Hepatic stellate cell (primary cell): ENCODE measurements around the gene CEND1.

Source experiments
- DNase-seq: peaks from one replicate; pipeline ENCODE4 v3.0.0; 2011; ENCODE audit warnings: low spot score

CEND1 gene

GRCh38 chr11:827146-827896 lies 37.4 kb upstream of the CEND1 start:
- DNase-seq, result no peak

DNA sequence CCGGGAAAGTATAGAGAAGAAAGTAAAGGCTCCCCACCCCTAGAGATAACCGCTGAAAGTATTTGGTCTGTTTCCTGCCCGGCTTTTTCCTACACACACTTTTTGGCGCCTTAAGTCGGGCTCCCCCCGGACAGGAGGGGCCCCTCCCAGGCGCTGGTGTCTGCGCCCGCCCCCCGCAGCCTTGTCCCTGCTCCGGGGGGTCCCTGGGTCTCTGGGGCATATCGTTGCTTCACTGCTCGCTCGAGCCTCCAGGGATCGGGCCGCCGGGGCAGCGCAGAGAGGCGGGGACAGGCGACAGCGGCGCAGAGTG lies 36.9 kb upstream of the CEND1 start:
- no peak for DNase-seq

GRCh38 chr11:826227-826621 lies 36.3 kb upstream of the CEND1 start:
- no peak for DNase-seq

GRCh38 chr11:825366-826226 lies 35.7 kb upstream of the CEND1 start:
- DNase-seq, result no peak

GRCh38 chr11:824942-825341 lies 35.1 kb upstream of the CEND1 start:
- DNase-seq, result no peak

DNA sequence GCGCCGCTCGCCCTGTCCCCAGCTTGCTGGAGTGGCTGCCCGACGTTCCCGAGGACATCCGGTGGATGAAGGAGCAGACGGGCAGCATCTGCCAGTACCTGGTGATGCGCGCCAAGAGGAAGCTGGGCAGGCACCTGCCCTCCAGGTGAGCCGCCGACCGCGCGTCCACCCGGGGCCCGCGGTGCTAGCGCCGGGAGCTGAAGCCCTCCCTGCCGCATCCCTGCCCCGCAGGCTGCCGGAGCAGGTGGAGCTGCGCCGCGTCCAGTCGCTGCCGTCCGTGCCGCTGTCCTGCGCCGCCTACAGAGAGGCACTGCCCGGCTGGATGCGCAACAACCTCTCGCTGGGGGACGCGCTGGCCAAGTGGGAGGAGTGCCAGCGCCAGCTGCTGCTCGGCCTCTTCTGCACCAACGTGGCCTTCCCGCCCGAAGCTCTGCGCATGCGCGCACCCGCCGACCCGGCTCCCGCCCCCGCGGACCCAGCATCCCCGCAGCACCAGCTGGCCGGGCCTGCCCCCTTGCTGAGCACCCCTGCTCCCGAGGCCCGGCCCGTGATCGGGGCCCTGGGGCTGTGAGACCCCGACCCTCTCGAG lies 34.5 kb upstream of the CEND1 start:
- DNase-seq, result no peak

GRCh38 chr11:823441-824291 lies 33.8 kb upstream of the CEND1 start:
- DNase-seq, result no peak

- DNase-seq, result no peak
These were observed 31.9 kb upstream of the CEND1 start for GRCh38 chr11:821512-822371.

DNA sequence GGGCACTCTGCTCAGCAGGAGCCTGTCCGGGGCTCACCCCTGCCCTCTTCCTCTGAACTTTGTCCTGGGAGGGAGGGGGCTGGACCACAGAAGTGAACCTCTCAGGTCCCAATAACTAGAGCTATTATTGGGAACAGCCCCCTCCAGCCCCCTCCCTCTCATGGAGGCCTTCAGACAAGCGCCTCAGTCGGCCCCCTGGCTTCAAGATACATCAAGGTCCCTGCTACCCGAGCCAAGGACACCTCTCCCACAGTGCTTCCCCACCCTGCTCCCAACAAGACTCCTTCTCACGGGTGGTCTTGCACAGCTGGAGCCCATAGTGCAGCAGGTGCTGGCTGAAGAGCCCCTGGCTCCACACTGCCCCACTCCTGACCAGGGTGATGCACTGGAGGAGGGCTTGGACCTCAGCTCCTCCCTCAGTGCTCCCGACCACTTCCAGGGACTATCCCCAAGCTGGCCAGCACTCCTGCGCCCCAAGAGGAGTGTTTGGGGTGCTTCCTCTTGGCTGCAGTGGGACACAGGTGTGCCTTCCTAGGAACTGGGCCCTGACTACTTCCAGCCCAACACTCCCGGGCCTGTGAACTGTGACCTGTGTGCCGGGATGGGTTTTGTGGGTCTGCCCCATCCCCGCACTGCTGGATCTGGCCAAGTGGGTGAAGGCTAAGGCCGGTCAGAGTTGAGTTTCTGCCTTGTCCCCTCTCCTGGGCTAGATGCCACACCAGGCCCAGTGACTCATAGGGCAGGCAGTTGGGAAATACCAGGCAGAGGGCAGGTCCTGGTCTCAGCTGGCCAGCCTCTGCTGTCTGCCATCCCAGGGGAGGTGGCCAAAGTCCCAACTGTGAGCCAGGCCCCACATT lies 31.0 kb upstream of the CEND1 start:
- peak; percentile 89 for DNase-seq

DNA sequence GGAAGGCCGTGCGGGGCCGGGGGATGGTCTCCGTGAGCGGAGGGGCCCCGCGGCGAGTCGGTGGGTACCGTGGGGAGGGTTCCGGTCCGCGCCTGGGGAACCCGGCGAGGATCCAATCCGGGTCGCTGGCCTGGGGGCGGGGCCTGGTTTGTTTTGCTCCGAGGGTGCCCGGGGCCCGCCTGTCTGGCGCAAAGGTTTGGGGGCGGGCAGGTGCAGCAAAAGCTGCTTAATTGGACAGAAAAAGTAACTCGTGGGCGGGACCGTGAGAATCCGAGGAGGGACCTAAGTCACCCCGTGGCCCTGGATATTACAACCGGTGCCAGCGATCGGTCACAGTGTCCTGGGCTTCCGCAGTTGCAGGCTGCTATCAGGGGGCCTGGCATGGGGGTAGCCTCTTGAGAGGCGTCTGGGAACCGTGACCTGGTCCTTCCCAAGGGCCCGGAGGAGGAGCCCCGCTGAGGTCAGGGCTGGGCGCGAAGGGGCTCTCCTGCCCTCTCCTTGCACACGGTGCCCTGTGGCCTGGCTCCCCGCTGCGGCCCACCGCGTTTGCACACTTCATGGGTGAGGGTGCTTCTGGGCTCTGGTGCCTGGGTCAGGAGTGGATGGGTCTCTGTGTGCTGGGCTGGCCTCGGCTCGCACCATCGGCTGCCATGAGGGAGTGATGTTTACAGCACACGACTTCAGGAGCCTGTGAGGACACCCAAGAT lies 30.2 kb upstream of the CEND1 start:
- DNase-seq, result peak; percentile 73

GRCh38 chr11:819129-819931 lies 29.4 kb upstream of the CEND1 start:
- DNase-seq, result peak; percentile 89

GRCh38 chr11:818396-819128 lies 28.7 kb upstream of the CEND1 start, which contains the start of gene PNPLA2:
PNPLA2 (plus strand) TSS chr11:818914; CDS start chr11:819719, 805 bp downstream.
- DNase-seq, result peak; percentile 67

- DNase-seq, result no peak
These were observed 26.5 kb upstream of the CEND1 start for GRCh38 chr11:816433-816779.

DNA sequence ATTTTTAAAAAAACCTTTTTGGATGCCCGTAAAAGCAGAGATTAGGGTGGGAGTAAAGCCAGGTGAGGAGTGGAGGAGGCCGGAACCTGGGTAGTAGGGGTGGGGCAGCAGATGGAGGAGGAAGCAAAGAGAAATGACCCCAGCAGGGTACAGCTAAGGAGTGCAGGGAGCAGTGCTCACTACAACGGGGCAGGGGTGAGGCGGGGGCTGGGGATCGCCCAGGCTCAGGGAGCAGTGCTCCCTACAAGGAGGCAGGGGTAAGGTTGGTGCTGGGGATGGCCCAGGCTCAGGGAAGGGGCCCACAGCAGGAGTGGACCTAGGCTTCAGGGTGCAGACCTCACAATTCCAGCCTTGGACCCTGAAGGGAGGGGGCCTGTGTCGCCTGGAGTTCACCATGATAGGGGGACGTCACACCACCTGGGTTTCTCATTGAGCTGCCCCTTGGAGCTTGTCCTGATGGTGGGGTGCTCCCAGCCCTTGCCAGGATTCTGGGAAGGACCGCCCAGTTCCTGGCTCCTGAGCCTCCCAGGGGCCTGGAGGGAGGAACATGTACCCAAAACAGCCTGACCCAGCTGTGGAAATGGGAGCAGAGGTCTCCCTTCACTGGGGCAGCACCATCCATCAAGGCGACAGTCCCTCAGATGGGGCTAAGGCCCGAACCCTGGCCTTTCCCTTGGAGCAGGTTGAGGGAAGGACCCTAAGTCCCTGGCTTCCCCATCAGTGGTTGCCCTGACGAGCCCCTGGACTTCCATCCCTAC lies 26.0 kb upstream of the CEND1 start:
- no peak for DNase-seq

DNA sequence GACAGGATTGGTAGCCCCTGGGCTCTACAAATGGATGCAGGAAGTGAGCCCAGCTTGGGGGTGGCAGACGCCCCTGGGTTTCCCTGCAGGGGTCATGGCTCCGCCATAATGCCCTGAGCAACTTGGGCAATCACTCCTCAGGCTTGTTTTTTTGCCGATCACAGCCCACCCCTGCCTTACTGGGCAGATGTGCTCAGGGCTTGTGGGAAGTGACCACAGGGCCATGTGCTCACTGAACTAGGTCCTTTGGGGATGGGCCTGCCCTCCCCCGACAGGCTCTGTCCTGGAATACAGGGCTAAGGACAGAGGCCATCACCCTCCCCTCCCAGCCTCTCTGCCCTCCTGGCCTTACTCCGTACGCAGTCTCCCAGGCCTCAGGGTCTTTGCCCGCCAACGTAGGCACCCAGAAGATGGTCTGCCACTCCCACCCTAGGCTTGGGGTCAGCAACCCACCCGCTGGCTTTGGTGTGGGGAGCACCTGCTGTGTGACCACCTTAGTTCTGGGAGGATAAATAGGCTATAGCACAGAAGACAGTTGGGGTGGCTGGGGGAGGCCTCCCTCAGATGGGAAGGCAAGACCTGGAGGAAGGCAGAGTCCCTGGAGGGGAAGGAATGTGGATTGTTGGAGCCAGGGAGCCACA lies 23.7 kb upstream of the CEND1 start:
- DNase-seq, result no peak

GRCh38 chr11:813072-813455 lies 23.2 kb upstream of the CEND1 start:
- DNase-seq, result no peak

DNA sequence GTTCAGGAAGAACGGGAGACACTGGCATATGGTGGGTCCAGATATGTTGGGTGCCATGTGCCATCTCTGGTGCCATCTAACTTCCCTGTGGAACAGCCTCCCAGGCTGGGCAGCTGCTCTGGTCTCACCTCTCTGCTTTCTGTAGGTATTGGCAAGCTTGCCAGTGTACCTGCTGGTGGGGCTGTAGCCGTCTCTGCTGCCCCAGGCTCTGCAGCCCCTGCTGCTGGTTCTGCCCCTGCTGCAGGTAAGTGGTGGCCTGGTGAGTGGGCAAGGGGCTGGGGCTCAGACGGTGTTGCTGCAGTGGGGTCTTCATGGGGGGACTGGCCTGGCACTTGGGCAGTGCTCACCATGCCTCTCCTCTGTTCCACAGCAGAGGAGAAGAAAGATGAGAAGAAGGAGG lies 22.5 kb upstream of the CEND1 start:
- DNase-seq, result no peak
